PC-3 (cell line): Measurements from ENCODE around the gene KCNJ10. TPM values are rescaled to one million over a fixed set of nuclear protein-coding genes. Genes with fewer than 3 reads are reported as not detected.

Experiments
- ATAC-seq: fragments of 200-7000 bp; cut with Tn5 transposase; 2 replicates; pipeline ENCODE4 v1.9.1; 2020; ENCODE audit warnings: mild to moderate bottlenecking, moderate library complexity
- BruUV-seq: library from RNA; stranded (reverse); fragments of 400-500 nt; replicated peaks from 2 replicates; lab custom pipeline; 2021; lab: Mats Ljungman, UMichigan
- CTCF ChIA-PET: fragments of 300-600 bp; sonication (Branson Sonifier 250); formaldehyde crosslinking; loops from one replicate; lab custom pipeline; 2022; ENCODE audit warnings: antibody characterized with exemption; lab: Charles Lee
- POLR2A ChIA-PET: fragments of 300-600 bp; sonication (Branson Sonifier 250); formaldehyde crosslinking; loops from one replicate; lab custom pipeline; 2022; ENCODE audit warnings: antibody characterized with exemption; ENCODE audit not compliant: unreplicated experiment; lab: Charles Lee
- DNase-seq: peaks from one replicate; pipeline ENCODE4 v3.0.0-alpha.2; 2015
- H2AFZ ChIP-seq: fragments of 300-600 bp; sonication (generic); 2 replicates; pipeline ENCODE4 v1.6.0; 2016; ENCODE audit warnings: antibody characterized with exemption, low read length
- H3F3A ChIP-seq: fragments of 300-600 bp; sonication (generic); one replicate; pipeline ENCODE4 v1.6.0; 2017; ENCODE audit warnings: antibody characterized with exemption, low read length, control low read depth, mild to moderate bottlenecking; ENCODE audit not compliant: unreplicated experiment
- H3K27ac ChIP-seq: fragments of 300-600 bp; sonication (generic); 2 replicates; pipeline ENCODE4 v1.5.1; 2016; ENCODE audit warnings: mild to moderate bottlenecking, low read length
- H3K27me3 ChIP-seq: fragments of 300-600 bp; sonication (generic); 2 replicates; pipeline ENCODE4 v1.6.1; 2016; ENCODE audit warnings: low read length, mixed read lengths
- H3K36me3 ChIP-seq: fragments of 300-600 bp; sonication (generic); 2 replicates; pipeline ENCODE4 v1.6.1; 2016; ENCODE audit warnings: low read depth, mixed run types, low read length, mixed read lengths
- H3K4me1 ChIP-seq: fragments of 300-600 bp; sonication (generic); 2 replicates; pipeline ENCODE4 v1.5.1; 2016; ENCODE audit warnings: low read length; ENCODE audit not compliant: insufficient read depth
- H3K4me2 ChIP-seq: fragments of 300-600 bp; sonication (generic); 2 replicates; pipeline ENCODE4 v1.6.0; 2016; ENCODE audit warnings: low read length
- H3K4me3 ChIP-seq: fragments of 300-600 bp; sonication (generic); 2 replicates; pipeline ENCODE4 v1.5.1; 2016; ENCODE audit warnings: mild to moderate bottlenecking, low read length, mixed read lengths
- H3K79me2 ChIP-seq: fragments of 300-600 bp; sonication (generic); 2 replicates; pipeline ENCODE4 v1.6.1; 2017; ENCODE audit warnings: low read length, mixed read lengths
- H3K9ac ChIP-seq: fragments of 300-600 bp; sonication (generic); 2 replicates; pipeline ENCODE4 v1.6.0; 2016; ENCODE audit warnings: mild to moderate bottlenecking, low read length
- H3K9me2 ChIP-seq: fragments of 300-600 bp; sonication (generic); replicated peaks from 2 replicates; pipeline ENCODE4 v1.6.1; 2016; ENCODE audit warnings: mixed run types, low read length, mixed read lengths
- H3K9me3 ChIP-seq: fragments of 300-600 bp; sonication (generic); 2 replicates; pipeline ENCODE4 v1.6.1; 2016; ENCODE audit warnings: low read length, mixed read lengths
- H4K20me1 ChIP-seq: fragments of 300-600 bp; sonication (generic); 2 replicates; pipeline ENCODE4 v1.6.1; 2016; ENCODE audit warnings: low read length, mixed read lengths
- CTCF ChIP-seq: fragments of 300-600 bp; sonication (generic); conservative IDR thresholded peaks from 2 replicates; pipeline ENCODE4 v1.5.1; 2017; ENCODE audit warnings: antibody characterized with exemption, low read depth, mild to moderate bottlenecking, low read length
- EZH2 ChIP-seq: fragments of 300-600 bp; sonication (generic); IDR thresholded peaks from one replicate; pipeline ENCODE4 v1.6.1; 2017; ENCODE audit warnings: antibody characterized with exemption, mild to moderate bottlenecking, low read length; ENCODE audit not compliant: unreplicated experiment
- EZH2phosphoT487 ChIP-seq: fragments of 300-600 bp; sonication (generic); IDR thresholded peaks from 2 replicates; pipeline ENCODE4 v1.6.1; 2018; ENCODE audit warnings: mild to moderate bottlenecking, antibody characterized with exemption, low read length, borderline replicate concordance
- intact Hi-C: fragments of 100-400 bp; cut with micrococcal nuclease; formaldehyde crosslinking; loops from 2 replicates; pipeline ENCODE4 v1.9.0; 2023
- total RNA-seq: library from RNA; depleted of rRNA; stranded (reverse); fragments of >200 nt; gene quantifications from 2 replicates; pipeline ENCODE4 v1.2.3, GENCODE V29; 2014

Gene KCNJ10
- total RNA-seq, 1 experiment from 2014 or later, result 0.15 TPM

GRCh38 chr1:159981351-159982055, 88.5 kb downstream of the KCNJ10 start:
- TF ChIP-seq CTCF, result no peak
- TF ChIP-seq EZH2phosphoT487, result no peak
- Histone ChIP-seq H3K36me3 (no peaks in the 10 kb centered on the region), H3K79me2 (no peaks in the 10 kb centered on the region), H3K27me3 (peaks cover 8% of the 10 kb centered on the region; the same call in 1 of the 2 replicates), H3K4me2 (no peak overlapping the region), H3K9me2 (0 out of 2 replicates have a peak, but pooled peaks cover 5% of the 10 kb centered on the region), H3K4me1 (no peaks in the 10 kb centered on the region), H3K4me3 (no peak overlapping the region), H3F3A (no peaks in the 10 kb centered on the region), H3K9me3 (no peaks in the 10 kb centered on the region), H3K27ac (no peak overlapping the region), H4K20me1 (no peaks in the 10 kb centered on the region), H3K9ac (no peak overlapping the region), H2AFZ (no peak overlapping the region)
- no peak for DNase-seq
- no peak for ATAC-seq
- POLR2A ChIA-PET, result no interaction called here
- intact Hi-C loops, result no loop called here
- no TSS peak for BruUV-seq
- CTCF ChIA-PET, result no interaction called here

GRCh38 chr1:159980786-159981185, 89.2 kb downstream of the KCNJ10 start:
- H2AFZ ChIP-seq, result no peak overlapping the region
- no peaks in the 10 kb centered on the region for H3K9me3 ChIP-seq
- H3K4me1 ChIP-seq, result no peaks in the 10 kb centered on the region
- DNase-seq (no peak), ATAC-seq (no peak)
- CTCF ChIA-PET, result no interaction called here
- POLR2A ChIA-PET, result no interaction called here
- H3K36me3 ChIP-seq, result no peaks in the 10 kb centered on the region
- H4K20me1 ChIP-seq, result no peaks in the 10 kb centered on the region
- H3F3A ChIP-seq, result no peaks in the 10 kb centered on the region
- 0 out of 2 replicates have a peak, but pooled peaks cover 5% of the 10 kb centered on the region for H3K9me2 ChIP-seq
- H3K4me2 ChIP-seq, result no peak overlapping the region
- H3K27ac ChIP-seq, result no peak overlapping the region
- H3K9ac ChIP-seq, result no peak overlapping the region
- no peak overlapping the region for H3K4me3 ChIP-seq
- no peak for TF ChIP-seq CTCF
- TF ChIP-seq EZH2phosphoT487, result no peak
- TF ChIP-seq EZH2, result no peak
- BruUV-seq, result no TSS peak
- intact Hi-C loops, result no loop called here
- no peaks in the 10 kb centered on the region for H3K79me2 ChIP-seq
- H3K27me3 ChIP-seq, result peaks cover 8% of the 10 kb centered on the region; the same call in 1 of the 2 replicates

GRCh38 chr1:159980076-159980475, 89.9 kb downstream of the KCNJ10 start:
- H3K4me3 ChIP-seq, result no peak overlapping the region
- H3K4me2 ChIP-seq, result no peak overlapping the region
- H3K9me3 ChIP-seq, result no peaks in the 10 kb centered on the region
- H3K4me1 ChIP-seq, result no peaks in the 10 kb centered on the region
- no peaks in the 10 kb centered on the region for H3F3A ChIP-seq
- ChIA-PET POLR2A (no interaction called here), CTCF (no interaction called here)
- H3K27ac ChIP-seq, result no peak overlapping the region
- TF ChIP-seq EZH2 (no peak), CTCF (no peak), EZH2phosphoT487 (no peak)
- H3K9ac ChIP-seq, result no peak overlapping the region
- no peak for ATAC-seq
- no peak for DNase-seq
- no peak overlapping the region for H2AFZ ChIP-seq
- H3K27me3 ChIP-seq, result peaks cover 10% of the 10 kb centered on the region; the same call in 1 of the 2 replicates
- intact Hi-C loops, result no loop called here
- BruUV-seq, result no TSS peak
- no peaks in the 10 kb centered on the region for H3K9me2 ChIP-seq
- H4K20me1 ChIP-seq, result no peaks in the 10 kb centered on the region
- H3K79me2 ChIP-seq, result no peaks in the 10 kb centered on the region
- no peaks in the 10 kb centered on the region for H3K36me3 ChIP-seq
